ENCODE measurements around the gene SSC5D.

SSC5D gene

GRCh38 chr19:55455576-55456235, 32.5 kb upstream of the SSC5D start:
- no peak for DNase-seq

GRCh38 chr19:55456347-55456746, 31.9 kb upstream of the SSC5D start:
- no peak for DNase-seq

GRCh38 chr19:55457683-55458457, 30.4 kb upstream of the SSC5D start:
- DNase-seq = no peak

- DNase-seq = no peak
Measured at GRCh38 chr19:55459551-55459949, 28.7 kb upstream of the SSC5D start.

GRCh38 chr19:55459950-55460657, 28.1 kb upstream of the SSC5D start:
- no peak for DNase-seq

- DNase-seq = no peak
Measured at GRCh38 chr19:55460670-55461258, 27.5 kb upstream of the SSC5D start.

- DNase-seq = peak; percentile 99
Measured at GRCh38 chr19:55461259-55461973, 26.8 kb upstream of the SSC5D start, which contains the start of gene ISOC2. Gene ISOC2 (minus strand): TSS chr19:55461642. CDS start chr19:55456486, 5,156 bp downstream.

- DNase-seq = no peak
Measured at GRCh38 chr19:55461974-55462626, 26.1 kb upstream of the SSC5D start.

- DNase-seq = no peak
Measured at GRCh38 chr19:55462722-55463121, 25.5 kb upstream of the SSC5D start.

- no peak for DNase-seq
Measured at GRCh38 chr19:55463583-55464031, 24.6 kb upstream of the SSC5D start.

- DNase-seq = no peak
Measured at GRCh38 chr19:55464039-55464661, 24.1 kb upstream of the SSC5D start.

- no peak for DNase-seq
Measured at GRCh38 chr19:55464662-55465054, 23.6 kb upstream of the SSC5D start, which contains the start of gene C19orf85. Gene C19orf85 (minus strand): TSS chr19:55464751. CDS start chr19:55464554, 197 bp downstream.

- no peak for DNase-seq
Measured at GRCh38 chr19:55465460-55466240, 22.6 kb upstream of the SSC5D start.

GRCh38 chr19:55466241-55466614, 22.0 kb upstream of the SSC5D start:
- DNase-seq = no peak

GRCh38 chr19:55467236-55468053, 20.8 kb upstream of the SSC5D start:
- peak; percentile 47 for DNase-seq

- DNase-seq = no peak
Measured at GRCh38 chr19:55468054-55468393, 20.2 kb upstream of the SSC5D start.

- DNase-seq = no peak
Measured at GRCh38 chr19:55471266-55471665, 17.0 kb upstream of the SSC5D start.

- DNase-seq = no peak
Measured at GRCh38 chr19:55472463-55472862, 15.8 kb upstream of the SSC5D start.

- DNase-seq = no peak
Measured at GRCh38 chr19:55473225-55474012, 14.8 kb upstream of the SSC5D start.
